HT1080 (cell line): ENCODE data around the gene SRGAP2C. TPM values are rescaled to one million over a fixed set of nuclear protein-coding genes. Genes with fewer than 3 reads are reported as not detected.
"Not testable (repeated sequence)": the region's sequence is repeated elsewhere in the genome, so short reads cannot be mapped to it uniquely, and the experiment has no call there.

ENCODE experiments used
- DNase-seq: peaks from one replicate; pipeline ENCODE4 v3.0.0-alpha.2; 2015; ENCODE audit warnings: low read depth
- total RNA-seq: library from RNA; depleted of rRNA; stranded (reverse); fragments of >200 nt; shearing (Covaris generic); gene quantifications from 2 replicates; pipeline ENCODE4 v1.2.3, GENCODE V29; 2014

Gene SRGAP2C
- total RNA-seq, 1 experiment from 2014 or later, result 25.4 TPM

GRCh38 chr1:121278202-121278601, 93.4 kb downstream of the SRGAP2C start:
- DNase-seq, result not testable (repeated sequence)

GRCh38 chr1:121278777-121279547, 94.2 kb downstream of the SRGAP2C start:
- not testable (repeated sequence) for DNase-seq

DNA sequence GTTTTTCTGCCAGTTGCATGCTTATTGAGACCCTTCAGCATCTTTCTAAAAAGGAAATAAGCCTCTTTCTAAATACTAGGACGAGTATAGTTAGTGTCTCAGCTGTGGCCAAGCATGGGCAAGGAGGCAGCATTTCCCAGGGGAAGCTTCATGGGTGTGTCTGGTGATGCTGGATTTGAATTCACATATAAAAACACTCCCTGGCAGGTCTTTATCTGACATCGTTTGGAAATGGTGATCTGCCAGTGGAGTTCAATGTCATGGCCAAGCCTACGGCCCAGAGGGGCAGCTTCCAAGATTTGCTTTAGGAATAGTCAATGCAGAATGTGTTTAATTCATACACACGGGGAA, 94.7 kb downstream of the SRGAP2C start:
- DNase-seq, result not testable (repeated sequence)

DNA sequence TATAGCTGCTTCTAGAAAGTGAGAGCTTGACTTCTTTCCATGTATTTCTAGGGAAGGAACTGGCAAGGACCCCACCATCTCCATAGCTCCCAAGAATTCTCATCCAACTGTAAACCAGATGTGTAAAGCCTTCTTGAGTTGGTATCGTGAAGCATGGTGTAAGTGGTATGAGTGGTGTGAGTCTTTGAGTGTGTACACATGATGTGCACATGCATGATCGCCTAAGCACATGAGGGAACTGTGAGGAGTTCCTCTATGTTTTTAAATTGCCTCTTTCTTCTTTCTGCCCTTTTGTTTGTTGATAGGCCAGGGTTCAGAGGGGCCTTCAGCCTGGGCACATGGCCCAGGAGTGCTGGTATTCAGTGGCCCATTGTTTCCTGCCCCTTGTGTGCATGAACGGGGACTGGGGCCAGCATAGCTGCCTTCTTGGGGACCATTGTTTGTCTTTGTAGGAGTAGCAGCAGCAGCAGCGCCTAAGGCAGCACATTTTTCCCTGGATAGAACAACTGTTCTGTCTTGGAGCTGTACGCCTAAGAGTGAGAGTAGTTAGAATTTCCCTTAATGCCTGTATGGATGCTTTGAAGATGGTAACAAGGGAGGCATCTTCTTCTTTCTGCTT, 96.0 kb downstream of the SRGAP2C start:
- not testable (repeated sequence) for DNase-seq

- DNase-seq, result not testable (repeated sequence)
These were observed 96.7 kb downstream of the SRGAP2C start for GRCh38 chr1:121281480-121281879.

DNA sequence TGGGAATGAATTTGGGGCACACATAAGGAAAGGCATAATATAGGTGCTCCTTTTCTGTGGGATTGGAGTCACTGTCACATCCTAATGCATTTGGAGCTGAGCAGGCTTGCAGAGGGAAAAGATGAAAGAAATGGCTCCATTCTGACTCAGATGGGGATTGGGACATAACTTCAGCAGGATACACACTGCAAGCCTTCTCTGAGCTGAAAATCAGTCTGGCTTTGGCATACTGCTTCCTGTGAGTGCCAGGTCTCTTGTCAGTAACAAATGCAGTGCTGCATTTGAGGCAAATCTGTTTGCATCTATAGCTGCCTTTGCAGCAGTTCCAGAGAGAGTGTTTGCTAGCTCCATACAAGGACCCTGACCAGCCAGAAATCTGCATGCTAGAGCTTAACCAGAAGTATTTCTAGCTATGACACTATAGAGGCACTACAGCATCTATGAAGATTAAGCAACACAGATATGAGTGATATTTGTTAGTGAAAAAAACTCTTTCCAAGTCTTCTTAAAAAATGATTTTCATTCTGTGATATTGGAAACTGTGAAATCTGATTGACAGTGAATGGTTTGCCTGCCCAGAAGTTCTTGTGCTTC, 98.9 kb downstream of the SRGAP2C start:
- not testable (repeated sequence) for DNase-seq

DNA sequence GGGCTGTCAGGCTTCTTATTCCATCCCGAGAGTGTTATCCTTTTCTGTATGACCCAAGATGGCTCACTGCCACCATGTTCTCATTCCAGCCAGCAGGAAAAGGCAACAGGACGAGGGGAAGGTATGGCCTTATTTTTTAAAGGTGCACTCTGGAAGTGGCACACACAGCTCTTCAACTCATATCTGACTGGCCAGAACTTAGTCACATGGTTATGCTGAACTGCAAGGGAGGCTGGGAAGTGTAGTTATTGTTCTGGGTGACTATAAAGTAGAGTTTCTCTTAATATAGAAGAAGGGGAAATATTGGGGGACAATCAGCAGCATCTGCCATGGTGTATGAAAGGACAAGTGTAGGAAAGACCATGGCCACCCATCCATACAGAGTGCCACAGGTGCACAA, 107.8 kb downstream of the SRGAP2C start:
- DNase-seq, result not testable (repeated sequence)

DNA sequence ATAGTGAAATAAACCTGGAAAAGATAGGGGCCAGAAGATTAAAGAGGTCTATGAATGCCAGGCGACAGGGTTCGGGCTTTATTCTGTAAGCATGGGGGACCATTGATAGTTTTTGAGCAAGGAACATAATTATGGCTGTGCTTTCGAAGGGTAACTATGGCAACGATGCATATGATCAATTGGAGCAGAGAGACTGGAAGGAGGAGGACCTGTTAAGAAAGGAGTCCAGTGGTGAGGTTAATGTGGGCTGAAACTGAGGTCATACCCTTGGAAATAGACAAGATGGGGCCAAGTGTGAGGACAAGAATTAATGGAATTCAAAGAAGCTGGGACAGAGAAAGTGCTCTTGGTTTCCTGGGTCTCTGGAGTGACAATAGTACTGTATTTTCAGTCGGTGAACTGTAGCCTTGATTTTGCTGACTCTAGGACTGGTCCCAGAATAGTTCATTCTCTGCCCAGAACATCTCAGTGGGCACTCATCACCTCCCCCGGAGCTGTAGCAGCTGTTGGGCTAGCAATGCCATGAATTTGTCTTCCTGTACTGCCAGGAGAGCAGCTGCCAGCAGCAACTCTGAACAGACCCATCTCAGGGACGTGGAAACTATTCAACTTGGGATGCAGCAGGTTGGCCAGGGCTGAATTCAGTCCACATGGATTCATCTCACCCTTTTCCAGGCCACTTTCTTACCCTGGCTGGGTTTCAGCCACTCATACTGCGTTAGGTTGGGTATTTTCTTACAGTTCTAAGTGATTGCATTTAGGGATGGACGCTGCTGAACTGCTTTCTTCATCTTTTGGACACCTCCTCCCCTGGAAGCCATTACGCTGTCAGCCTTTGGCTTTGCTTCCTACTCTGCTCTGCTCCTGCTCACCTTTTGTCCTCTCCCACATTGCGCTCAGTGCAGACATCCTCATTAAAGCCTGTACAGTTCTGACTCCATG, 108.8 kb downstream of the SRGAP2C start:
- not testable (repeated sequence) for DNase-seq

DNA sequence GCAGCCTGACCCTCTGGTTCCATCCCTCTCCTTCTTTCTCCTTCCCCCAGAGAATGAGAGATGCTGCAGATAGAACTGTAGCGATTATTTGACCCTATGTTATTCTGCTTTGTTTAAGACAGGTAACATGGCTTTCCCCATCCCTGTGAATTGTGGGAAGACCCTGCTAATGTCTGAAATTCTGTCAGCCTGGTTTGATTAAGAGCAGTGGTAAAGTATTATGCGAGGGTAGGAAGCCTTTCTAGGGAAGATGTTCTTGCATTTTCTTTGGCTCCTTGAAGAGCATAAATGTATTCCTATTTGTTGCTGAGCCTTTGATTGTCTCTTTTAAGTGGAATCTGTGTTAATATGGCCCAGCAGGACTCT, 109.4 kb downstream of the SRGAP2C start:
- not testable (repeated sequence) for DNase-seq

DNA sequence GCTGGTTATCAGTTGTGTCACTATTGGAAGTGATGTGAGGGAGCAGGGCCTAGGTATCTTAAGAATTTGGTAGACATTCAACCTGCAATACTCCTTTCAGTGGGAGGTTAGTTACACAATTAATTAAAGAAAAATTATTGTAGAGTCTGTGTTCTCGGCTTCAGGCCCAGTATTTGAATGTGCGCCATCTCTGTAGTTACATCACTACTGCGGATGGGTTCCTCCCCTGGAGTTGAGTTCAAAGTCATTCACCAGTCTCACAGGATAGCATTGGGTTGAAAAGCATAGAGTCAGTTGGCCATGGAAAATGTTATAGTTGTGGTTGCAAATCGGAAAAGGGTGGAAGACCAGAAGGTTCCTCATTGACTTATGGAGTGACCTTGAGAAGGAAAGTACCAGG, 111.8 kb downstream of the SRGAP2C start:
- DNase-seq, result not testable (repeated sequence)

GRCh38 chr1:121298529-121298928, 113.8 kb downstream of the SRGAP2C start:
- DNase-seq, result not testable (repeated sequence)

- not testable (repeated sequence) for DNase-seq
These were observed 114.9 kb downstream of the SRGAP2C start for GRCh38 chr1:121299514-121300149.

DNA sequence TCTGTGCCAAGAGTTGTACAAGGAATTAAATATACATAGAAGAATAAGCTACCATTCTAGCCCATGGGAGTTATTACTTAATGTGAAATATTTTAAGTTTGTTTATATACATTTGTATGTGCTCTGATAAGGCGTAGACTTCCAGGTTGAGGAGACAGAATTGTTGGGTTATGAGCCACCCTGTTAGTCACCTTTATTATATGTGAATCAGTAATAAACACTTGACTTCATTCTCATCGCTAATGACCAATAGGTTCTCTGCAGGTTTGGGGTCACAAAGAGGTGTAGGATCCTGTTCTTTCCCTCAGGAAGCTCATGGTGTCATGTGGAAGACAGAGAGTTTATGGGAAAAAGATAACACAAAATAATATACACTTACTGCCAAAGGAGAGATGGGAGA, 117.1 kb downstream of the SRGAP2C start:
- DNase-seq, result not testable (repeated sequence)

DNA sequence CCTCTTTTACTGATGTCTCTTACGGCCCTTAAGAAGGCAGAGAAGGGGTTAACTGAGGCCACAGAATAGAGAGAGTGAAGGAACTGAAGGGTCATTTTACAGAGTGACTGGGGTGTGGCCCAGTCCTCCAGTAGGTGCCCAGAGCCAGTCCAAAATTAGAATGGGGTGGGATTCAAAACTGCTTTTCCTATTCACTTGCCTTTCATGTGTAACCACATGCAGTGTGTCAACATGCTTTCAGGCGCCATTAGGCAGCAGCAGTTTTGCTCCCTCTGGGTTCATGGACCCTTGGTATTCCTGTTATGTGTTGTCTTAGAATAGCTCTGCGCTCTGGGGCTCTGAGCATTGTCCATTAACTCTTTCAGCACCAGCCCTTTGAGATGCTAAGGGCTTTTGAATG, 123.0 kb downstream of the SRGAP2C start:
- not testable (repeated sequence) for DNase-seq

GRCh38 chr1:121315509-121315908, 130.7 kb downstream of the SRGAP2C start:
- DNase-seq, result not testable (repeated sequence)

DNA sequence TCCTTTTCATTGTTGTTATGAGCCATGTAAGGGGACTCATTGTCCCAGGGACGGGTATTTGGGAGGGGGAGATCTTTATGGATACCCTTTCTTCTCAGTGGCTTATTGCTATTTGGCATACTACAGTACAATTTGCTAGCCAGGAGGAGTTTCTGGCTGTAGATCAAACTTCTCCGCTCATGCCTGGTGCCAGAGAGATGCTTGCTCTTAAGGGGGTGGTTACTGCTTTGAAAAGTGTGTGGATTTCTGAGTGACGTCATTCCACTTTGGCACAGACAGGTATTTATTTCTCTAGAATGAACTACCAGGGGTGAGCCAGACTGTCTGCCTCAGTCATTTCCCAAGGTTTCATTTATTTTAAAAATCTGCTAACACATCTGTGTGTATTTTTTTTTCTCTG, 131.3 kb downstream of the SRGAP2C start:
- DNase-seq, result not testable (repeated sequence)

- not testable (repeated sequence) for DNase-seq
These were observed 133.0 kb downstream of the SRGAP2C start for GRCh38 chr1:121317491-121318468.

- DNase-seq, result not testable (repeated sequence)
These were observed 133.9 kb downstream of the SRGAP2C start for GRCh38 chr1:121318687-121319086.

DNA sequence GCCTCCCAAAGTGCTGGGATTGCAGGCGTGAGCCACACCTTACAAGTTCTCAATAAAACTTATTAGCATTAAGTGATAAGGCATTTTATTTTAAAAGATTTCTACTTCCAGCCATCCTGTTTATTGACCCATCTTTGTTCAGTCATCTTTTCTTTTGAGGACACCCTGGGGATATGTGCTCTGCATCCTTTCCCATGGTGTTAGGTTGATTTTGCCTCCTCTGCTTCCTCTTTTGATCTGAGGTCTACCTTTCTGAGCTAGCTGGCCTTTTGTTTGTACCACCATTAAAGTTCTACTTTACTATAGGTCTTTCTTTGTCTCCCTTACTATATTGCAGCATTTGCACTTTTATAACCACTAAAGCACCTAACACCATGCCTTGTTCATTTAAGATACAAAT, 136.9 kb downstream of the SRGAP2C start:
- DNase-seq, result not testable (repeated sequence)

DNA sequence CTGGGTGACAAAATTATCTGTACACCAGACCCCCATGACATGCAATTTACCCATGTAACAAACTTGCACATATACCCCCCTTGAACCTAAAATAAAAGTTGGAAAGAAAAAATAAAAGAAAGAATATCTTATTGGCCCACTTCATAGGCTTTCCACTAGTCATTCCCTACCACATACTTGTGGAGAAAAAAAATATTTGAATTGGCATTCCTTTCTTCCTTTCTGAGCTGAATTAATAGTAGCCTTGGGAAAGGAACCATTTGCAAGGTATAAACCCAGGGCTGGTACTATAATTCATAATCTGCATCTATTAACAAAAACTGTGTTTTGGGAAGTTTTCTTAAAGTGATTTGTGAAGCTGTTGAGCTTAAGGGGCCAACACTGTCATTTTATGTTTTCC, 140.0 kb downstream of the SRGAP2C start:
- not testable (repeated sequence) for DNase-seq
